Measurements from ENCODE around the gene ANKRD7.

DNA sequence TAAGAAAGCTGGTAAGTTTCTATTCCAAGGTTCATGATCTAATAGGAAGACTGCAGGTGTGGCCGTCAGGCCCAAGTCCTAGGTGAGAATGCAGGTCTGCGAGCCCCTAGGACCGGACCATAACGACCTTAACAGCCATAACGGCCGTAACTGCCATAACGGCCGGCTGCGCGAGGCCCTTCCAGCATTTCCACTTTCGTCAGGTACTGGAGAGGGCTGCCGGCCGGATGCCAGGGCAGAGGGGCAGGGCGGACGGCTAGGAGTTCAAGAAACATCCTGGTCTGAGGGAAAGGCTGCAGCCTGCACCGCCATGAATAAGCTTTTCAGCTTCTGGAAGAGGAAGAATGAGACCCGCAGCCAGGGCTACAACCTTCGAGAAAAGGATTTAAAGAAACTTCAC is at the start of gene ANKRD7:
- TF ChIP-seq, protein P1, sequence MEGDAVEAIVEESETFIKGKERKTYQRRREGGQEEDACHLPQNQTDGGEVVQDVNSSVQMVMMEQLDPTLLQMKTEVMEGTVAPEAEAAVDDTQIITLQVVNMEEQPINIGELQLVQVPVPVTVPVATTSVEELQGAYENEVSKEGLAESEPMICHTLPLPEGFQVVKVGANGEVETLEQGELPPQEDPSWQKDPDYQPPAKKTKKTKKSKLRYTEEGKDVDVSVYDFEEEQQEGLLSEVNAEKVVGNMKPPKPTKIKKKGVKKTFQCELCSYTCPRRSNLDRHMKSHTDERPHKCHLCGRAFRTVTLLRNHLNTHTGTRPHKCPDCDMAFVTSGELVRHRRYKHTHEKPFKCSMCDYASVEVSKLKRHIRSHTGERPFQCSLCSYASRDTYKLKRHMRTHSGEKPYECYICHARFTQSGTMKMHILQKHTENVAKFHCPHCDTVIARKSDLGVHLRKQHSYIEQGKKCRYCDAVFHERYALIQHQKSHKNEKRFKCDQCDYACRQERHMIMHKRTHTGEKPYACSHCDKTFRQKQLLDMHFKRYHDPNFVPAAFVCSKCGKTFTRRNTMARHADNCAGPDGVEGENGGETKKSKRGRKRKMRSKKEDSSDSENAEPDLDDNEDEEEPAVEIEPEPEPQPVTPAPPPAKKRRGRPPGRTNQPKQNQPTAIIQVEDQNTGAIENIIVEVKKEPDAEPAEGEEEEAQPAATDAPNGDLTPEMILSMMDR (IDR thresholded peaks at IDR 0.05): no peak
- no peak for TF ChIP-seq POLR2AphosphoS5 (IDR thresholded peaks at IDR 0.05)
- TF ChIP-seq EP300 (IDR thresholded peaks at IDR 0.05): no peak
- no peak for TF ChIP-seq POLR2A (IDR thresholded peaks at IDR 0.05; ENCODE audit: low read depth)

All from esophagus muscularis mucosa (tissue), 4 donors.